HG03558 (cell line): ENCODE data around the gene SIGLEC8.
"Not testable (repeated sequence)": the region's sequence is repeated elsewhere in the genome, so short reads cannot be mapped to it uniquely, and the experiment has no call there.

Source experiments
- ATAC-seq: cut with Tn5 transposase; IDR thresholded peaks from one replicate; pipeline ENCODE4 v1.9.1; 2021; ENCODE audit warnings: moderate number of reproducible peaks; ENCODE audit not compliant: unreplicated experiment; ENCODE audit errors: extremely low read depth

Gene SIGLEC8

DNA sequence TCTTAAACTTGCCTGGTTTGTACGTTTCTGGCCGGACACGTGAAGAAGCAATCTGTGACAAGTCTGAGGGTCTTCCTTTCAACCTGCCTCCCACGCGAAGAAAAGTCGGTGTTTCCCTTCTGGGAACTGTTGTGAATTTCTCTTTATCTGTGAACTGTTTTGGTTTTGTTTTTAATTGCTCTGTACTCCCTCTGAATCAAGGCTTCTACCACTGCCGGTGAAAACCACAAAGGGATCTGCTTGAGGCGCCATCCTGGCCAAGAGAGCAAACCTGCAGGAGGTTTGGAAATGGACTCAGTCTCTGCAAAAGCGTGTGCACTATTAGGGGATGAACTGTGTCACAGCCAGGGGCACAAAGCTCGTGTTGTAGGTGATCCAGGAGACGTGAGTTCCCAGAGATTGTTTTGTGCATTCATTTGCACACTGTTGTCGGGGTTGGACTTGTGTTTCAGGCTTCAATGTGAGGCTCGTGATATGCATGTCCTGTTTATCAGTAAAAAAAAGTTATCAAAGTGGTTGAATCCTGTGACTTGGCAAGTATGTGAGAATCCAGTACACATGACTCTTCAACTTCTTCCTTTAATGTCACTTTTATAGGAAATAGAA is 9.7 kb downstream of the SIGLEC8 start:
- ATAC-seq, result no peak

DNA sequence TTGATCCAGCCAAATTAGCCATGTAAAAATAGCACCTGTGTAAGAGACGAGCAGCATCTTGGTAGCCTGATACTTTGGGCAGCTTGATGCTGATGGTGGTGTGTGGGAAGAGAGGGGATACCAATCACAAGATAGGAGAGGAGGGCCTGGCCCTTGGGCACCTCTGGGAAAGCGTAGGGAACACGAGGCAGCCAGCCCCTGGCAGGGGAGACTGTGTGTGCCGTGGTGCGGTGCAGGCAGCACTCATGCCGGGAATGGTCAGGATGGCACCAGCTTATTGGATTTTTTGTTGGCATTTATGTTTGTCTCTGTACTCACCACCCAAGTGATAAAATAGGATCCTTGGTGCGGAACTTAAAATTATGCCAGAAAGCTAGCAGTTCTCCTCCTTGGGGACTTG is 10.2 kb downstream of the SIGLEC8 start:
- no peak for ATAC-seq

DNA sequence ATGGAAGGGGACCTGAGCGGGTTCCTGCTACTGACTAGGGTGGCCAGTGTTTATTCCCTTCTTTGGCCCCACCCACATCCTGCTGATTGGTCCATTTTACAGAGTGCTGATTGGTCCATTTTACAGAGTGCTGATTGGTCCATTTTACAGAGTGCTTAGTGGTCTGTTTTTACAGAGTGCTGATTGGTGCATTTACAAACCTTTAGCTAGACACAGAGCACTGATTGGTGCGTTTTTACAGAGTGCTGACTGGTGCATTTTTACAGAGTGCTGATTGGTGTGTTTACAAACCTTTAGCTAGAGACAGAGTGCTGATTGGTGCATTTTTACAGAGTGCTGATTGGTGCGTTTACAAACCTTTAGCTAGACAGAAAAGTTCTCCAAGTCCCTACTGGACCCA is 10.7 kb downstream of the SIGLEC8 start:
- ATAC-seq, result not testable (repeated sequence)

DNA sequence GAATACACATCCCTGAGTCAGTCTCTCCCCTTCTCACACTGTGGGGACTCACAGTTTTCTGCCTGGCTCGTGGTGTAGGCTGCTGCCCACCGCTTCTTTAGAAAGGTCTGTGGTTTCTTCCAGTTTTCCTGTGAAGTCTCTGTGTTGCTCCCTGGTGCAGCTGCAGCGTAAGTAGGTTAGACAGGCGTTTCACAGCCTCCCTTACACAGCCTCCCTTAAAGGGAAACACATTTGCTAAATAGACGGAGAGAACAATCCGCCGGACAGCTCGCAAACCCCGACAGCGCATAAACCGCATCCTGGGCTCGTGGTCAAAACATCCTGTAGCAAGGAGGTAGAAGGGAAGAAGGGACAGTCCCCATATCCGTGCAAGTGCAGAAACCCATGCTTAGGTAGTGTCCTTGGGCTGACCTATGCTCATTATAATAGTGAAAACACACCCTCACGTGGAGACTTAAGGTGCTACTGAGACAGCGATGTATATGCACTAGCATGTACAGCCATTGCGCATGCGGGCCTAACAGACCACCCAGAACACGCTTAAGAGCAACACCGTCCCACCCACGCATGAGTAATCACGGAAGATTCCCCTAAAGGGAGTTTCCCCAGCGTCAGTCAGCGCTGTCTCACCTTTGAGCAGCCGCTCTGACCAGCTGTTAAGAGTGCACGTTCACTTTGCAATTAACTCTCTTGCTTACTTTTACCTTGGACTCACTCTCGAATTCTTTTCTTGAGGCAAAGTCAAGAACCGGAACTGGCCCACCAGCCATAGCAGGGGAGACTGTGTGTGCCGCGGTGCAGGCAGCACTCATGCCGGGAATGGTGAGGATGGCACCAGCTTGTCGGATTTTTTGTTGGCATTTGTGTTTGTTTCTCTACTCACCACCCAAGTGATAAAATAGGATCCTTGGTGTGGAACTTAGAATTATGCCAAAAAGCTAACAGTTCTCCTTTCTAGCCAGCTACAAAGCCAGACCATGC is 16.6 kb downstream of the SIGLEC8 start:
- peak; percentile 60 for ATAC-seq

DNA sequence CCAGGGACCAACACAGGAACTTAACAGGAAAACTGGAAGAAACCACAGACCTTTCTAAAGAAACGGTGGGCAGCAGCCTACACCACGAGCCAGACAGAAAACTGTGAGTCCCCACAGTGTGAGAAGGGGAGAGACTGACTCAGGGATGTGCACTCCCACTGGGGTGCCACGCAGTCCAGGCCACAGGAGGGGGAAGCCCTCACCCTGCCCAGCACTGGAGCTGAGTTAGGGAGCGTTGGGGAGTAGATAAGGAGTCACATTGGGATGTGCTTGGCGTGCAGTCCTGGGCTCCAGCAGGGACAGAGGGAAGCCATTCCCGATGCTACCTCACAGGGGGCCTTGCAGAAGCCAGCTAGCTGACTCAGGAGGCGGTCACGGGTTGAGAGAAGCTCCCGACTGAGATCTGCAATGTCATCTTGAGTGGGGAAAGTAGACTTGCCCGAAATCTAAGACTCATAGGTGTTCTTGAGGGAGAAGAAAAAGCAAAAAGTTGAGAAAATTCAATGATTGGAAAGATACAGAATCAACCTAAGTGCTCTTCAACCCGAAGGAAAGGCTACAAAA is 17.3 kb downstream of the SIGLEC8 start:
- peak; percentile 4 for ATAC-seq

DNA sequence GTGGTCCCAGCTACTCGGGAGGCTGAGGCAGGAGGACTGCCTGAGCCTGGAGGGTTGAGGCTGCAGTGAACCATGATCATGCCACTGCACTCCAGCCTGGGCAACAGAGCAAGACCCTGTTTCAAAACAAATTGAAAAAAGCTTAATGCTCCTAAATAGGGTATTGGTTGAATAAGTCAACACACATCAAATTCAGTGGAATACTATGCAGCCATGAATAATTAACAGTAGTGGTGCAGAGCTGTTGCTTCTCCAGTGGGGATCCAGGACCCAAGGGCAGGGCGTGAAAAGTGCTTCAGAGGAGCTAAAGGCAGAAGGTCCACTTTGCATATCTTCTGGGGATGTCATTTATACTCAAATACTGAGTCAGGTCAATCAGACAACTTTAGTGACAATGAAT is 18.2 kb downstream of the SIGLEC8 start:
- ATAC-seq, result no peak

DNA sequence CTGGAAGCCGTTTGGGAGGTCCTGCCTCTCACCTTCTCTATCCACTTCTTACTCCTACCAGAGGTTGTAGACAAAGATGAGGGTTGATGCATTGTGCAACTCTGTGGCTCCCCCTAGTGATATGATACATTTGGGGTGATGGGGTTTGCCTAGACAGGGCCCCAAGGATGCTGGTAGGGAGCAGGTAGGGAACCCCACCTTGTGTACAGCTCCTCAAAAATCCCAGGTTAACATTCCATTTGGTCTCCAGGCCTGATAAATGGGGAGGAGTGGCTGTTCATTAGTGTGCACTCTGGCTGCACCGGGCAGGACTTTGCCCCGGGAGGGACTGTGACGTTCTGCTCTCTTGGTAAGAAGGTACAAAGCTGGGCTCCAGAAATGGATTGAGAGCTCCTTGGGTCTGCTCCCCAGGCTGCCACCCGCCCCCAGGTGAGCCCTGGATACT is 19.2 kb downstream of the SIGLEC8 start:
- no peak for ATAC-seq

DNA sequence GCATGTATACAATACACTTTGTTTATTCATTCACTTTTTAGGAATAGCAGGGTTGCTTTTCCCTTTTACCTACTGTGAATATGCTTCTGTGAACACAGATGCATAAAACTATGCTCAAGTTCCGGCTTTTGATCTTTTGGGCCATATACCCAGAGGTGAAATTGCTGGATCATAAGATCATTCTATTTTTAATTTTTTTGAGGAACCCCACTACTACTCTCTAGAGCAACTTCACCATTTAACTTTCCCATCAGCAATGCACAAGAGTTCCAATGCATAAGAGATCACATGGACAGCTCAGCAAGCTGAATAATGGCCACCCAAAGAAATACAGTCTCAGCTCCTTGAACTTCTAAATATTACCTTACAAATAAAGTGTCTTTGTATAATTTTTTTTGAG is 23.8 kb downstream of the SIGLEC8 start:
- ATAC-seq, result no peak

DNA sequence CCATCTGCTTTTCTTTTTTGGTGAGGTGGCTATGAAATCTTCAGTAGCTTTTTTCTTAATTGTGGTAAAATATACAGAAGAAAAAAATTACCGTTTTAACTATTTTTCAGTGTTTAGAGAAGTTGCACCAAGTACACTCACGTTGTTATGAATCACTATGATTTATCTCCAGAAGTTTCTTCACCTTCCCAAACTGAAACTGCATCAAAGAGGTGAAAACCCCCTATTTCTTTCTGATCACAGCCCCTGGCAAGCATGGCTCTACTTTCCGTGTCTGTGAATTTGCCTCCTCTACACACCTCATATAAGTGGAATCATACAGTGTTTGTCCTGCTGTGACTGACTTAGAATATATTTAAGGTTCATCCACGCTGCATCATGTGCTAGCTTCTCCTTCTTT is 25.2 kb downstream of the SIGLEC8 start:
- no peak for ATAC-seq

DNA sequence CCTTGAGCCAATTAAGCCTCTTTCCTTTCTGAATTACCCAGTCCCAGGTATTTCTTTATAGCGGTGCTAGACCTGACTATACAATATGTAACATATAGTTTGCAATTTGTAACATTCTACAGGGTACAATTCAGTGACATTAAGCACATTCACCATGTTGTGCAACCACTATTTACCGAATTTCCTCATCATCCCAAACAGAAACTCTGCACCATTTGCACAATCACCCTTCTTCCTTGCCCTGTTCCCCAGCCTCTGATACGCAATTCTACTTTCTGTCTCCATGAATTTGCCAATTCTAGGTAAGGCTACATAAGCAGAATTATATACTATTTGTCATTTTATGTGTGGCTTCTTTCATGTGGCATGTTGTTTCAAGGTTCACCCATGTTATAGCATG is 27.1 kb downstream of the SIGLEC8 start:
- no peak for ATAC-seq

DNA sequence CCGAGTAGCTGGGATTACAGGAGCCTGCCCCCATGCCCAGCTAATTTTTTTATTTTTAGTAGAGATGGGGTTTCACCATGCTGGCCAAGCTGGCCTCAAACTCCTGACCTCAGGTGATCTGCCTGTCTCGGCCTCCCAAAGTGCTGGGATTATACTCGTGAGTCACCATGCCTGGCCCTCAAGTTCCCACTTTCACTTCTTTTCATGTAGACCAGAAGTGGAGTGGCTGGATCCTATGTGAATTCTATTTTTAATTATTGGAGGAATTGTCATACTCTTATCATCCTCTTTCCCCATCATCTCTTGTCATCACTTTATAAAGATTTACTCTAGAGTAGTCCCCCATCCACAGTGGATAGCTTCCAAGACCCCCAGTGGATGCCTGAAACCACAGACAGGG is 28.0 kb downstream of the SIGLEC8 start:
- no peak for ATAC-seq

DNA sequence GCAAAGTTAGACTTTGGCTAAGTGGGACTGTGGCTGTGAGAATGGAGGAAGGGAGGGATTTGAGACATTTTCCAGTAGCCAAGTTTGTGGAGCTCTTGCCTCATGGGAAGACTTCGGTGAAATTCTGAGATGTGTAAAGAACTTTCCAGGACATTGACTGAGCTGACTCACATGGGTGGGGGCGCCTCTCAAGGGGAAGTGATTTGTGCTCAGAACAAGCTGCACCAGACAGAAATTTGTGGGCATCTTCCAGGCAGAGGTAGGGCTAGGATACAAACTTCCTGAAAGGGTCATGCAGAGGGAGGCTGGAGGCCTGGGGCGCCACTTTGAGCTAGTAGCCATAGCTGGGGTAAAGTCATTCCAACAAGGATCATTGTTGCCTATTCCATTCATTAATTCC is 31.1 kb downstream of the SIGLEC8 start:
- ATAC-seq, result no peak

DNA sequence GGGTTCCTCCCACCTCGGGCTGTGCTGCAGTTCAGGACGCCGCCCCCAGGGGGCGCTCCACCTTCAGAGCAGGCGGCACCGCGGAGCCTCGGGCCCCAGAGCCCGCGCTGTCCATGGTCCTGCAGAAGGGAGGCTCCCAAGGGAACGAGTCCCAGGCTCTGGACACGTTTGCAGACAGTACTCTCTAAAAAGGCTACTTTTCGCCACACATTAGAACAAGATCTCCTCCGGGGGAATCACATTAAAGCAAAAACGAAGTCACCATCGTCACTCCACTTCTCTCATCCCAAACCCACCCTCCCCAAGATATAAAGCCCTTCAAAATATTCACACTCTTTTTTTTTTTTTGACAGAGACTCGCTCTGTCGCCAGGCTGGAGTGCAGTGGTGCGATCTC is 36.2 kb downstream of the SIGLEC8 start:
- no peak for ATAC-seq

DNA sequence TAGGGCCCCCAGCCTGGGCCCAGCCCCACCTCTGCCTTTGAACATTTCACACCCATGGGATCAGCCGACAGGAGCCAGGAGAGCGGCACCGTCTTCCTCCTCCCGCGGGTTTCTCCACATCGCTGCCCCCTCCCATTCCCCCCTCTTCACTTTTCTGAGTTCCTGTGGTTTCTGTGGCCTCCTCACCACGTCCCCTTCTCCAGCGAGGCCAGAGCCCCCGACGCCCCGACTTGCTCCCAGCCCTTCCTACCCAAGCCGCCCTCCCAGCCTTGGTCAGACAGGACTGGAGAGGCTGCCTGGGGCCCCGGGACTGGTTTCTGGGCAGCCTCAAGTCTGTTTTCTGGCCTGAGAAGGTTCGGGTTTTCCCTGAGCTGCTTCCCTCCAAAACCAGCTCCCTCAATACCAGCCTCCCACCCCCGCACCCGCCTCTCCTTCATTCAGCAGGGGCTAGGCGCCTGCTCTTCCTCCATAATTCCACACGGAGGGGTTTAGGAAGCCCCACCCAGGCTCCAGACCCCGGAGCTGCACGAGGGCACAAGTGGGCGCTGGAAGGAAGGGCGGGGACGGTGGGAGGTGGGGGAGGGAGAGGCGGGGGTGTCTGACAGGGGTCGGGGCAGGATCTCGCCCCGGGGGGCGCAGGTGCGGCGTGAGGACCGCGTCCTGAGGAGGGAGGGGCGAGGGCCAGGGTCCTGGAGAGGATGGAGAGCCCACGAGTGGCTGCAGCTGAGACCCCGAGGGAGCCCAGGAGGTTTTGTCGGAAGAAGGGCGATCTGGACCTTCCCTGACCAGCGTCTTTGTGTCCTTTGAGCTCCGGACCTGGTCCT is 36.8 kb downstream of the SIGLEC8 start:
- ATAC-seq, result no peak

DNA sequence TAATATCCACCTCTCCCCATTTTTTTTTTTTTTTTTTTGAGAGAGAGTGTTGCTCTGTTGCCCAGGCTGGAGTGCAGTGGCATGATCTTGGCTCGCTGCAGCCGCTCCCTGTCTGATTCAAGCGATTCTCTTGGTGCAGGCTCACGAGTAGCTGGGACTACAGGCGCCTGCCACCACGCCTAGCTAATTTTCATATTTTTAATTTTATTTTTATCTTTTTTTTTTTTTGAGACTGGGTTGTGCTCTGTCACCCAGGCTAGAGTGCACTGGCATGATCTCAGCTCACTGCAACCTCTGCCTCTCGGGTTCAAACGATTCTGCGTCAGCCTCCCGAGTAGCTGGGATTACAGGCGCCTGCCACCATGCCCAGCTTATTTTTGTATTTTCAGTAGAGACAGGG is 37.7 kb downstream of the SIGLEC8 start:
- ATAC-seq, result not testable (repeated sequence)

DNA sequence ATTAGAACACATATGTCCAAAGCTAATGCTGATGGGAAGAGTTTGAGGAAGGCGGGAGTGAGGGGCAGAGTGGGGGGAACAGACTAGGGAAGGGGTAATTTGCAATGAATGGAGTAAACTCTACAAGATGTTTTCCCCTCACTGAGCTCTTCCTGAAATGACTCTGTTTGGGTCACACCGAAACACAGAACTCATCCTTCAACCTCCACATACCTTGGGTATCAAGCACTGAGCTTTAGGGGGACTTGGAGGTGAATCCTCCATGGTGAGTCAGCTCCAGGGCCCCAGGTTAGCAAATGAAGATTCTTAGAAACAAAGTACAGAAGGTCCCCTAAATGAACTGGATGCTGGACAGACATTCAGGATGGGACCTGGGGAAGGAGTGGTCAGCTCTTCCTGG is 39.5 kb downstream of the SIGLEC8 start:
- no peak for ATAC-seq

DNA sequence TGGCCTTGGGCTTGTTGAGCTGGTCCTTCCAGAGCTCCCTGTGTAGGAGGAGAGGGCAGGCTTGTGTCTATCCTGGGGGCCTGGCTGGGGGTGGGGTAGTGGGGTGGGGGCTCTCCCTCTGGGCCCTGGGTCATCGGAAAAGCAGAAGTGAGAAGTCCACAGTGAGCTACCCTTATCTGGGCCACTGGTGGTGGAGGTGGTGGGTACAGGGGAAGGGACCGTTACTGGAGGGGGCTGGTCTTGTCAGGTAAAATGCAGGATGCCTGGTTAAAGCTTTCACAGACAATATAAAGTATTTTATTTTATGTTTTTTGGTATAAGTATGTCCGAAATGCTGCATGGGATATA is 40.5 kb downstream of the SIGLEC8 start:
- ATAC-seq, result no peak

DNA sequence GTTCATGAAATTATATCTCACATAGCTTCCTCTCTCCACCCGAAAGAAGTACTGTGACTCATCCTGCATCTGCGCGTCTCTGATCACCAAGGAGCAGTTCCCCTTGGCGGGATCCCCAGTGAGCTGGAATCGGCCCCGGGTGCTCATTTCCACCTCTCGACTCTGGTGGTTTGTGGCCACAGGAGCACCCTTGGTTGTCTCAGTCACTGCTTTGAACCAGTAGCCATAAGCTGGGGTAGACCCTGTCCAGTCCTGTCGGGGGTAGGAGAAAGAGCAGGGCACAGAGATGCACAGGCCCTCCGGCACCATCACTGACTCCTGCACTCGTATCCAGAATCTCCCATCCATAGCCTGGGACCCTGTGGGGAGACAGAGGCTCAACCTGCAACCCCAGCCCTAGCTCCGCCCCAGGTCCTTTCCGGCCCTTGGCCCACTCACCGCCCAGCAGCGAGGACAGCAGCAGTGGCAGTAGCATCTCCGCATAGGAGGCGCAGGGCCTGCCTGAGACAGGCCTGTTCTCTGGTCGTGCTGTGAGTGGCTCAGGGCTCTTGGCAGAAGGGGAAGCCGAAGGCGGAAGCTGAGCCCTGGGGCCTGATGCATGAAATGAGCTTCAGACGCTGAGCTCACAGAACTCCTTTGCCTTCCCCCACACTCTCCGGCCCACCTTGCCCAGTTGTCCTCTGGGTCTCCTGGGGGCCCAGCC is 41.0 kb downstream of the SIGLEC8 start, which contains the start of gene SIGLEC10:
TSS of gene SIGLEC10 (minus strand) at position 536 of the 703 bp plus-strand sequence. CDS start at position 475, 61 bp downstream.
- ATAC-seq, result no peak

DNA sequence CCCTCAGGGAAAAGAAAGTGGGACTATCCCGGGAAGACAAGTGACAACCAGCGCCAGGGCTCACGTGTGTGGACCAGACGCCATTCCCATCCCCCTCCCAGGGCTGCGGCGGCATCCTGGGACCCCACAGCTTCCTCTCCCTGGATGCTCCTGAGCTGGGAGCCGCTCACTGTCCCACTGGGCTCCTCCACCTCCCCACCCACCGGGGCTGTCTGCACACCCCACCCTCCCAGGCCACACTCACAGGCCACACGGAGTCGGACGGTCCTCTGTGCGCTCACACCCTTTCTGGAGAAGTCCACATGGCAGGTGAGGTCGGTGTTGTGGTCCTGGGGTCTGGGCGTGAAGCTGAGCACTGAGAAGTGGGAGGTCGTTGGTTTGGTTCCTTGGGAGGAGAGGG is 41.8 kb downstream of the SIGLEC8 start:
- ATAC-seq, result not testable (repeated sequence)

DNA sequence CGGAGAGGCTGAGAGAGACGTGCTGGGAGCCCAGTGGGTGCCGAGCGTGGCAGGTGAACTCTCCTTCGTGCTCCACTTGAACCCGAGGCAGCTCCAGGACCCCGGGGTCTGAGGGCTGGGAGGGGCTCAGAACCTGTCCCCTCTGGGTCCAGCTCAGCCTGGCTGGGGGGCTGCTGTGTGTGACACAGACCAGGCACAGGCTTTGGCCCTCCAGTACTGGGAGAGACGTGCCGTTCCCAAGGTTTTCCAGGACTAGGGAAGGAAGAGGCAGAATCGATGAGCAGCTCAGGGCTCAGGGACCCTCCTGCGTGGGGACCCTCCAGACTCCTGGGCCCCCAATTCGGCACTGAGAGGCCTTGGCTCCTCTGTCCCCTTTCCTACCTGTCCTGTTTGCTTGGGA is 43.1 kb downstream of the SIGLEC8 start:
- ATAC-seq, result no peak
